HAP-1 (cell line): ENCODE results near the gene HTR2A.

Experiments used
- DNase-seq, 2 experiments: peaks; one replicate each; pipeline ENCODE4 v3.0.0-alpha.2; 2016 to 2020; ENCODE audit warnings: low spot score in 2 of 2
- H3K27me3 ChIP-seq: fragments of 250-450 bp; sonication (Bioruptor Pico); 2 replicates; pipeline ENCODE4 v1.5.1; 2020; ENCODE audit warnings: low read depth, mild to moderate bottlenecking, moderate library complexity
- H3K36me3 ChIP-seq: fragments of 250-450 bp; sonication (Bioruptor Pico); replicated peaks from 2 replicates; pipeline ENCODE4 v1.5.1; 2020; ENCODE audit warnings: mild to moderate bottlenecking
- H3K4me1 ChIP-seq: fragments of 250-450 bp; sonication (Bioruptor Pico); 2 replicates; pipeline ENCODE4 v1.5.1; 2020; ENCODE audit warnings: mild to moderate bottlenecking
- H3K4me3 ChIP-seq: fragments of 250-450 bp; sonication (Bioruptor Pico); 2 replicates; pipeline ENCODE4 v1.5.1; 2020; ENCODE audit warnings: mild to moderate bottlenecking, moderate library complexity
- H3K9me3 ChIP-seq: fragments of 250-450 bp; sonication (Bioruptor Pico); 2 replicates; pipeline ENCODE4 v1.5.1; 2020; ENCODE audit warnings: mild to moderate bottlenecking, moderate library complexity
- in situ Hi-C: fragments of 300-500 bp; cut with MboI; formaldehyde crosslinking; loops from 3 replicates; pipeline ENCODE4 v1.14.3; 2020; ENCODE audit warnings: low sequenced_read_pairs, inconsistent platforms, mixed read lengths

HTR2A gene

DNA sequence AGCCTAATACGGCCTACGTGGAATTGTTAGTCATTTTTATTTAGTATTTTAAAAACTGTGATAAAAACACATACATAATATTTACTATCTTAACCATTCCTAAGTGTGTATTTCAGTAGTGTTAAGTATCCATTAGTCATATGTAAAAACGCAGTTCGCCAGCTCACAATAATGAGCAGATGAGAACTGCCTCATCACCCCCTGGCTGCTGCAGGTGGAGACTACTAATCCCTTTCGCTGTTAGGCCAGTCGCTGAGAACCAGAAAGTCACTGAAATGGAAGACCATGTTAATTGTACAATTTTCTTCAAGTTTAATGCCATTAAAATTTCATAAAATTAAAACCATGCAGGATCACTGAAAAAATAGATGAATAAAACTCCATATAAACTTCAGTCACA lies 101.5 kb downstream of the HTR2A start:
- Histone ChIP-seq H3K4me3 (no peak overlapping the region), H3K27me3 (no peaks in the 10 kb centered on the region), H3K36me3 (peaks cover 14% of the 10 kb centered on the region), H3K4me1 (peaks cover 20% of the 10 kb centered on the region), H3K9me3 (no peaks in the 10 kb centered on the region)
- in situ Hi-C loops: no loop called here
- peak; percentile 44 to 57 for DNase-seq

DNA sequence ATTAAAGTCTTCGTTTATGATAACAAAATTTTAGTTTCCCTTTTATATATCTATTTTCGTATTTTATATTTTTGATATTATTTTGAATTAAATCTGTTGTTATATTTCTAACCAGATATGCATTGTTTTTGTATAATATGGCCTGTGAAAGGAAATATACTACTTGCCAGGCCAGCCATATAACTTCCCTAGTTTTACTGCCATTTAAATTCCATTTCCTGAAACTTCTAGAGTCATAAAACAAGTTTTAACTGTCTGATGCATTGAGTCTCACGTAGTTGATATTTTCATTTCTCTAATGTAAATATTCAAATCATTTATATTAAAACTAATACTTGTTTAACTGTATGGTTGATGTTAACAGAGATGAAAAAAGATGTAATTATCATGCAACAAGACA lies 113.3 kb downstream of the HTR2A start:
- no peaks in the 10 kb centered on the region for H3K9me3 ChIP-seq
- H3K36me3 ChIP-seq: peaks cover 93% of the 10 kb centered on the region
- H3K4me3 ChIP-seq: no peak overlapping the region
- DNase-seq: no peak
- H3K27me3 ChIP-seq: no peaks in the 10 kb centered on the region
- no peaks in the 10 kb centered on the region for H3K4me1 ChIP-seq
- in situ Hi-C loops: no loop called here

DNA sequence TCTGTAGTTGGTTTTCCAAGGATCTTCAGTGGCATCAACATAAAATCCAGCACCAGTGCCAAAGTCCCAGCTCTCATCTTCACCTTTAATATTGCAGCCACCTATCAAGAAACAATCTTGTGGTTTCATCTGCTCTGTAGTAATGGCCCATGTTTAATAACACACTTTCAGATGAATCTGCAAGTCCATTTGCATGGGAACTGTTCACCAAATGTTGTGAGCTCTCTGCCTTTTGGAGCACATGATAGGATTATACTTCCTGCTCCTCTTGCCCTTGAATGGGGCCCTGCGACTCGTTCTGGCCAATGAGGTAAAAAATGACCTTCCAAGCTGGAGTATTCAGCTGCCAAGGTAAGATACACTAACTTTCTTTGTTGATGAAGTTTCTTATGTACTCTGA lies 114.2 kb downstream of the HTR2A start:
- in situ Hi-C loops: no loop called here
- DNase-seq: no peak
- no peaks in the 10 kb centered on the region for H3K9me3 ChIP-seq
- no peaks in the 10 kb centered on the region for H3K4me1 ChIP-seq
- no peaks in the 10 kb centered on the region for H3K27me3 ChIP-seq
- H3K4me3 ChIP-seq: no peak overlapping the region
- peaks cover 94% of the 10 kb centered on the region for H3K36me3 ChIP-seq

DNA sequence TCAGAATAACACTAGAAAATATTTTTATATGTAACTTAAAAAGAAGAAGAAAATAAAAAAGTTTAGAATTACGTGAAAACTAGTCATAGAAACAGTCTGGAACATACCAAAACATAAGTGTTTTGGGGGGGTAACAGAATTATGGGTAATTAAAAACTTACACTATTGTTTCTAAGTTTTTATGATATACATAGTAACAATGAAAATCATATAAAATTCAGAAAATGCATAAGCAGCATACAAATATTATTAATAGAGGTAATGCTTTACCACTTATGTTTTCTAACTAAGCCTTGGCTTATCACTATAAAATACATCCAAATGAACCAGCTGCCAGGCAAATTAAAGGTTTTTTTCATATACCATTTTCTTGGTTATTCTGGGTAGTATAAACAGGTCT lies 114.8 kb downstream of the HTR2A start:
- in situ Hi-C loops: no loop called here
- Histone ChIP-seq H3K36me3 (peaks cover 95% of the 10 kb centered on the region), H3K4me3 (no peak overlapping the region), H3K4me1 (no peaks in the 10 kb centered on the region), H3K27me3 (no peaks in the 10 kb centered on the region), H3K9me3 (no peaks in the 10 kb centered on the region)
- no peak for DNase-seq
